B cell (primary cell): ENCODE results near the gene RIMBP2. TPM values are rescaled to one million over a fixed set of nuclear protein-coding genes. Genes with fewer than 3 reads are reported as not detected.

Source experiments
- ATAC-seq: fragments of 200-7000 bp; cut with Tn5 transposase; one replicate; pipeline ENCODE4 v1.10.0; 2021; ENCODE audit warnings: low read depth, mild to moderate bottlenecking, moderate number of reproducible peaks, moderate library complexity
- CTCF ChIA-PET: fragments of 350-600 bp; sonication (Branson Sonifier 250); formaldehyde crosslinking; loops from one replicate; lab custom pipeline; 2021; ENCODE audit warnings: antibody characterized with exemption, inconsistent platforms; lab: Charles Lee
- POLR2A ChIA-PET: fragments of 350-600 bp; sonication (Branson Sonifier 250); formaldehyde crosslinking; loops from one replicate; lab custom pipeline; 2021; ENCODE audit warnings: antibody characterized with exemption; lab: Charles Lee
- DNase-seq: peaks from one replicate; pipeline ENCODE4 v3.0.0; 2013
- H2AFZ ChIP-seq: 2 replicates; pipeline ENCODE4 v1.6.1; 2012; ENCODE audit warnings: mild to moderate bottlenecking, low read depth, low read length; ENCODE audit not compliant: insufficient read depth, poor library complexity, severe bottlenecking
- H3K27ac ChIP-seq, 2 donors: 1 replicate in 1 of 2; 2 replicates in 1 of 2; pipeline ENCODE4 v1.5.1; 2012 to 2013; ENCODE audit warnings: low read length in 2 of 2, mild to moderate bottlenecking in 2 of 2, moderate library complexity in 1 of 2
- H3K27me3 ChIP-seq, 4 experiments: fragments of 200-600 bp in 1 of 4; sonication (generic) in 1 of 4; replicated peaks in 1 of 4; 1 replicate in 2 of 4; 2 replicates in 2 of 4; pipeline versions ENCODE4 v1.6.1 to v1.7.0; 2013 to 2016; ENCODE audit warnings: low read length in 3 of 4, mild to moderate bottlenecking in 2 of 4, mixed read lengths in 1 of 4, moderate library complexity in 1 of 4; ENCODE audit not compliant: insufficient read depth in 4 of 4, control insufficient read depth in 3 of 4; ENCODE audit errors: control extremely low read depth in 1 of 4
- H3K36me3 ChIP-seq, 2 experiments: replicated peaks in 1 of 2; 1 replicate in 1 of 2; 2 replicates in 1 of 2; pipeline versions ENCODE4 v1.6.1 to v1.7.1; 2013; ENCODE audit warnings: low read length in 1 of 2; ENCODE audit not compliant: insufficient read depth in 2 of 2, control insufficient read depth in 1 of 2; ENCODE audit errors: control extremely low read depth in 1 of 2, extremely low read depth in 1 of 2
- H3K4me1 ChIP-seq, 2 donors: fragments of 200-600 bp in 1 of 2; sonication (generic) in 1 of 2; 1 replicate in 1 of 2; 2 replicates in 1 of 2; pipeline versions ENCODE4 v1.5.1 to v1.6.1; 2013 to 2017; ENCODE audit warnings: low read length in 2 of 2; ENCODE audit not compliant: control insufficient read depth in 2 of 2, insufficient read depth in 2 of 2
- H3K4me2 ChIP-seq: replicated peaks from 2 replicates; pipeline ENCODE3; 2012; ENCODE audit warnings: mild to moderate bottlenecking, low read depth, low read length; ENCODE audit not compliant: poor library complexity, severe bottlenecking
- H3K4me3 ChIP-seq, 5 experiments: fragments of 200-600 bp in 1 of 5; sonication (generic) in 1 of 5; 1 replicate in 3 of 5; 2 replicates in 2 of 5; pipeline versions ENCODE4 v1.5.1 to v1.7.0; 2011 to 2016; ENCODE audit warnings: low read length in 4 of 5, mild to moderate bottlenecking in 4 of 5, low read depth in 2 of 5, control low read depth in 1 of 5, moderate library complexity in 1 of 5; ENCODE audit not compliant: insufficient read depth in 1 of 5; ENCODE audit errors: control extremely low read depth in 1 of 5, extremely low read depth in 1 of 5
- H3K79me2 ChIP-seq: fragments of 200-600 bp; sonication (generic); one replicate; pipeline ENCODE4 v1.6.0; 2016; ENCODE audit warnings: low read length; ENCODE audit not compliant: control insufficient read depth, insufficient read depth
- H3K9ac ChIP-seq: fragments of 200-600 bp; sonication (generic); 2 replicates; pipeline ENCODE4 v1.6.1; 2017; ENCODE audit warnings: mild to moderate bottlenecking, low read length, moderate library complexity
- H3K9me3 ChIP-seq, 3 donors: one replicate each; pipeline versions ENCODE4 v1.6.1 to v1.7.1; 2013; ENCODE audit warnings: low read length in 2 of 3; ENCODE audit not compliant: control insufficient read depth in 2 of 3, insufficient read depth in 1 of 3; ENCODE audit errors: control extremely low read depth in 1 of 3
- H4K20me1 ChIP-seq: 2 replicates; pipeline ENCODE4 v1.6.0; 2012; ENCODE audit warnings: mild to moderate bottlenecking, low read length; ENCODE audit not compliant: insufficient read depth, control insufficient read depth, poor library complexity, severe bottlenecking
- H3K27ac Mint-ChIP-seq: one replicate; pipeline ENCODE4 v1.8.0; 2021; ENCODE audit warnings: mixed read lengths
- H3K27me3 Mint-ChIP-seq: one replicate; pipeline ENCODE4 v1.8.0; 2021; ENCODE audit warnings: mixed read lengths
- H3K4me1 Mint-ChIP-seq: one replicate; pipeline ENCODE4 v1.8.0; 2021; ENCODE audit warnings: mixed read lengths
- H3K4me3 Mint-ChIP-seq: one replicate; pipeline ENCODE4 v1.8.0; 2021; ENCODE audit warnings: mixed read lengths
- H3K9me3 Mint-ChIP-seq: one replicate; pipeline ENCODE4 v1.8.0; 2022; ENCODE audit warnings: mixed read lengths; ENCODE audit not compliant: insufficient read depth
- EZH2 ChIP-seq: IDR thresholded peaks from 2 replicates; pipeline ENCODE4 v1.6.1; 2012; ENCODE audit warnings: borderline replicate concordance, low read depth, mild to moderate bottlenecking, moderate library complexity, low read length; ENCODE audit not compliant: insufficient read depth, poor library complexity, severe bottlenecking
- WGBS: methylation state at CpG from one replicate; pipeline ENCODE4 v1.1.5; 2013; ENCODE audit warnings: missing lambda C conversion rate; ENCODE audit not compliant: insufficient coverage; 5-methylcytosine and 5-hydroxymethylcytosine counted together
- intact Hi-C: fragments of 100-400 bp; cut with micrococcal nuclease; formaldehyde crosslinking; loops from one replicate; pipeline ENCODE4 v1.10.0; 2022
- polyA plus RNA-seq: library from polyadenylated mRNA; depleted of rRNA; stranded (reverse); fragments of >200 nt; gene quantifications from 2 replicates; pipeline ENCODE4 v1.2.3, GENCODE V29; 2012
- total RNA-seq, 2 donors: library from RNA; stranded (reverse); fragments of 120-200 nt in 1 of 2; gene quantifications; 1 replicate in 1 of 2; 2 replicates in 1 of 2; pipeline versions ENCODE4 v1.2.3 to v1.2.4, GENCODE V29; 2013 to 2022
- TF ChIP-seq, protein P1 (sequence below): fragments of 200-600 bp; IDR thresholded peaks from one replicate; pipeline ENCODE4 v1.8.0; 2022; ENCODE audit warnings: antibody characterized with exemption, mild to moderate bottlenecking

Gene RIMBP2
- total and polyA plus RNA-seq, 2 donors (not counting 1 experiment from before 2014, with no cell fraction given) = not detected

DNA sequence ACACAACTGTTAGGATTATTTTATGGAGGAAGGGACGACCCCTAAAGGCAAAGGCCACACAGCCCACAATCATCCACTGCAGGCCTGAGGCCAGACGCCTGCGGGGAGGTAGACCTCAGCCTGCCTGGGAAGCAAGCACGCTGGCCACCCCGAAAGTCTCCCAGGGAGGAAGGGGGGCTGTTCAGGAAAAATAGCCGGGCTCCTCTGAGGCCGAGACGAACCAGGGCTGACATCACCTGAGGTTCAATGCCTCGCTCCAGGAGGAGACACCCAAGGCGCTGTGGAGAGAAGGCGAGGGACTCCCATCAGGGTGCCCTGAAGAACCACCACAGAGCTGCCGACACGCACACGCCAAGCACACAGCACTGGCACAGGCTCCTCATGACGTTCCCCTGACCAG lies 251.1 kb downstream of the RIMBP2 start:
- no peak for DNase-seq
- H3K9me3 ChIP-seq = peaks cover 0 to 60% (median 6%) of the 10 kb centered on the region in 3 donors
- H3K27ac ChIP-seq = no peak overlapping the region
- Mint-ChIP-seq H3K4me1 (no peaks in the 10 kb centered on the region), H3K9me3 (peaks cover 4% of the 10 kb centered on the region), H3K4me3 (no peak overlapping the region), H3K27ac (no peak overlapping the region), H3K27me3 (no peaks in the 10 kb centered on the region)
- no peak for ATAC-seq
- ChIA-PET POLR2A (no interaction called here), CTCF (no interaction called here)
- no peaks in the 10 kb centered on the region for H3K4me1 ChIP-seq
- no peaks in the 10 kb centered on the region for H3K27me3 ChIP-seq
- no peaks in the 10 kb centered on the region for H3K36me3 ChIP-seq
- TF ChIP-seq, protein P1, sequence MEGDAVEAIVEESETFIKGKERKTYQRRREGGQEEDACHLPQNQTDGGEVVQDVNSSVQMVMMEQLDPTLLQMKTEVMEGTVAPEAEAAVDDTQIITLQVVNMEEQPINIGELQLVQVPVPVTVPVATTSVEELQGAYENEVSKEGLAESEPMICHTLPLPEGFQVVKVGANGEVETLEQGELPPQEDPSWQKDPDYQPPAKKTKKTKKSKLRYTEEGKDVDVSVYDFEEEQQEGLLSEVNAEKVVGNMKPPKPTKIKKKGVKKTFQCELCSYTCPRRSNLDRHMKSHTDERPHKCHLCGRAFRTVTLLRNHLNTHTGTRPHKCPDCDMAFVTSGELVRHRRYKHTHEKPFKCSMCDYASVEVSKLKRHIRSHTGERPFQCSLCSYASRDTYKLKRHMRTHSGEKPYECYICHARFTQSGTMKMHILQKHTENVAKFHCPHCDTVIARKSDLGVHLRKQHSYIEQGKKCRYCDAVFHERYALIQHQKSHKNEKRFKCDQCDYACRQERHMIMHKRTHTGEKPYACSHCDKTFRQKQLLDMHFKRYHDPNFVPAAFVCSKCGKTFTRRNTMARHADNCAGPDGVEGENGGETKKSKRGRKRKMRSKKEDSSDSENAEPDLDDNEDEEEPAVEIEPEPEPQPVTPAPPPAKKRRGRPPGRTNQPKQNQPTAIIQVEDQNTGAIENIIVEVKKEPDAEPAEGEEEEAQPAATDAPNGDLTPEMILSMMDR = no peak
- no peak for TF ChIP-seq EZH2
- intact Hi-C loops = no loop called here
- H3K4me2 ChIP-seq = no peak overlapping the region
- H4K20me1 ChIP-seq = no peaks in the 10 kb centered on the region
- H3K4me3 ChIP-seq = no peak overlapping the region
- 97% methylated on average over 13 of the region's 15 CpGs for WGBS
- no peak overlapping the region for H2AFZ ChIP-seq
- no peaks in the 10 kb centered on the region for H3K79me2 ChIP-seq
- no peak overlapping the region for H3K9ac ChIP-seq

- ATAC-seq (no peak), DNase-seq (no peak)
- ChIA-PET POLR2A (no interaction called here), CTCF (no interaction called here)
- intact Hi-C loops = no loop called here
- Histone ChIP-seq H3K4me3 (no peak overlapping the region), H3K27me3 (no peaks in the 10 kb centered on the region), H3K9me3 (peaks cover 0 to 60% (median 6%) of the 10 kb centered on the region in 3 donors), H3K4me1 (no peaks in the 10 kb centered on the region), H2AFZ (no peak overlapping the region), H4K20me1 (no peaks in the 10 kb centered on the region), H3K27ac (no peak overlapping the region), H3K4me2 (no peak overlapping the region), H3K36me3 (no peaks in the 10 kb centered on the region), H3K9ac (no peak overlapping the region), H3K79me2 (no peaks in the 10 kb centered on the region)
- 81% methylated on average over 17 of the region's 19 CpGs for WGBS
- H3K4me3 Mint-ChIP-seq = no peak overlapping the region
- H3K9me3 Mint-ChIP-seq = peaks cover 4% of the 10 kb centered on the region
- TF ChIP-seq, protein P1 = no peak
- no peak for TF ChIP-seq EZH2
- no peak overlapping the region for H3K27ac Mint-ChIP-seq
- H3K4me1 Mint-ChIP-seq = no peaks in the 10 kb centered on the region
- H3K27me3 Mint-ChIP-seq = no peaks in the 10 kb centered on the region
Observed at GRCh38 chr12:130463818-130464670, 252.1 kb downstream of the RIMBP2 start.
